PC-3 (cell line): Measurements from ENCODE around the gene EFCC1. TPM values are rescaled to one million over a fixed set of nuclear protein-coding genes. Genes with fewer than 3 reads are reported as not detected.

ENCODE experiments used
- ATAC-seq: fragments of 200-7000 bp; cut with Tn5 transposase; 2 replicates; pipeline ENCODE4 v1.9.1; 2020; ENCODE audit warnings: mild to moderate bottlenecking, moderate library complexity
- BruUV-seq: library from RNA; stranded (reverse); fragments of 400-500 nt; replicated peaks from 2 replicates; lab custom pipeline; 2021; lab: Mats Ljungman, UMichigan
- CTCF ChIA-PET: fragments of 300-600 bp; sonication (Branson Sonifier 250); formaldehyde crosslinking; loops from one replicate; lab custom pipeline; 2022; ENCODE audit warnings: antibody characterized with exemption; lab: Charles Lee
- POLR2A ChIA-PET: fragments of 300-600 bp; sonication (Branson Sonifier 250); formaldehyde crosslinking; loops from one replicate; lab custom pipeline; 2022; ENCODE audit warnings: antibody characterized with exemption; ENCODE audit not compliant: unreplicated experiment; lab: Charles Lee
- DNase-seq: peaks from one replicate; pipeline ENCODE4 v3.0.0-alpha.2; 2015
- H2AFZ ChIP-seq: fragments of 300-600 bp; sonication (generic); 2 replicates; pipeline ENCODE4 v1.6.0; 2016; ENCODE audit warnings: antibody characterized with exemption, low read length
- H3F3A ChIP-seq: fragments of 300-600 bp; sonication (generic); one replicate; pipeline ENCODE4 v1.6.0; 2017; ENCODE audit warnings: antibody characterized with exemption, low read length, control low read depth, mild to moderate bottlenecking; ENCODE audit not compliant: unreplicated experiment
- H3K27ac ChIP-seq: fragments of 300-600 bp; sonication (generic); 2 replicates; pipeline ENCODE4 v1.5.1; 2016; ENCODE audit warnings: mild to moderate bottlenecking, low read length
- H3K27me3 ChIP-seq: fragments of 300-600 bp; sonication (generic); 2 replicates; pipeline ENCODE4 v1.6.1; 2016; ENCODE audit warnings: low read length, mixed read lengths
- H3K36me3 ChIP-seq: fragments of 300-600 bp; sonication (generic); 2 replicates; pipeline ENCODE4 v1.6.1; 2016; ENCODE audit warnings: low read depth, mixed run types, low read length, mixed read lengths
- H3K4me1 ChIP-seq: fragments of 300-600 bp; sonication (generic); 2 replicates; pipeline ENCODE4 v1.5.1; 2016; ENCODE audit warnings: low read length; ENCODE audit not compliant: insufficient read depth
- H3K4me2 ChIP-seq: fragments of 300-600 bp; sonication (generic); 2 replicates; pipeline ENCODE4 v1.6.0; 2016; ENCODE audit warnings: low read length
- H3K4me3 ChIP-seq: fragments of 300-600 bp; sonication (generic); 2 replicates; pipeline ENCODE4 v1.5.1; 2016; ENCODE audit warnings: mild to moderate bottlenecking, low read length, mixed read lengths
- H3K79me2 ChIP-seq: fragments of 300-600 bp; sonication (generic); 2 replicates; pipeline ENCODE4 v1.6.1; 2017; ENCODE audit warnings: low read length, mixed read lengths
- H3K9ac ChIP-seq: fragments of 300-600 bp; sonication (generic); 2 replicates; pipeline ENCODE4 v1.6.0; 2016; ENCODE audit warnings: mild to moderate bottlenecking, low read length
- H3K9me2 ChIP-seq: fragments of 300-600 bp; sonication (generic); replicated peaks from 2 replicates; pipeline ENCODE4 v1.6.1; 2016; ENCODE audit warnings: mixed run types, low read length, mixed read lengths
- H3K9me3 ChIP-seq: fragments of 300-600 bp; sonication (generic); 2 replicates; pipeline ENCODE4 v1.6.1; 2016; ENCODE audit warnings: low read length, mixed read lengths
- H4K20me1 ChIP-seq: fragments of 300-600 bp; sonication (generic); 2 replicates; pipeline ENCODE4 v1.6.1; 2016; ENCODE audit warnings: low read length, mixed read lengths
- CTCF ChIP-seq: fragments of 300-600 bp; sonication (generic); conservative IDR thresholded peaks from 2 replicates; pipeline ENCODE4 v1.5.1; 2017; ENCODE audit warnings: antibody characterized with exemption, low read depth, mild to moderate bottlenecking, low read length
- EZH2 ChIP-seq: fragments of 300-600 bp; sonication (generic); IDR thresholded peaks from one replicate; pipeline ENCODE4 v1.6.1; 2017; ENCODE audit warnings: antibody characterized with exemption, mild to moderate bottlenecking, low read length; ENCODE audit not compliant: unreplicated experiment
- EZH2phosphoT487 ChIP-seq: fragments of 300-600 bp; sonication (generic); IDR thresholded peaks from 2 replicates; pipeline ENCODE4 v1.6.1; 2018; ENCODE audit warnings: mild to moderate bottlenecking, antibody characterized with exemption, low read length, borderline replicate concordance
- intact Hi-C: fragments of 100-400 bp; cut with micrococcal nuclease; formaldehyde crosslinking; loops from 2 replicates; pipeline ENCODE4 v1.9.0; 2023
- total RNA-seq: library from RNA; depleted of rRNA; stranded (reverse); fragments of >200 nt; gene quantifications from 2 replicates; pipeline ENCODE4 v1.2.3, GENCODE V29; 2014

The EFCC1 gene
- total RNA-seq, 1 experiment from 2014 or later: not detected

DNA sequence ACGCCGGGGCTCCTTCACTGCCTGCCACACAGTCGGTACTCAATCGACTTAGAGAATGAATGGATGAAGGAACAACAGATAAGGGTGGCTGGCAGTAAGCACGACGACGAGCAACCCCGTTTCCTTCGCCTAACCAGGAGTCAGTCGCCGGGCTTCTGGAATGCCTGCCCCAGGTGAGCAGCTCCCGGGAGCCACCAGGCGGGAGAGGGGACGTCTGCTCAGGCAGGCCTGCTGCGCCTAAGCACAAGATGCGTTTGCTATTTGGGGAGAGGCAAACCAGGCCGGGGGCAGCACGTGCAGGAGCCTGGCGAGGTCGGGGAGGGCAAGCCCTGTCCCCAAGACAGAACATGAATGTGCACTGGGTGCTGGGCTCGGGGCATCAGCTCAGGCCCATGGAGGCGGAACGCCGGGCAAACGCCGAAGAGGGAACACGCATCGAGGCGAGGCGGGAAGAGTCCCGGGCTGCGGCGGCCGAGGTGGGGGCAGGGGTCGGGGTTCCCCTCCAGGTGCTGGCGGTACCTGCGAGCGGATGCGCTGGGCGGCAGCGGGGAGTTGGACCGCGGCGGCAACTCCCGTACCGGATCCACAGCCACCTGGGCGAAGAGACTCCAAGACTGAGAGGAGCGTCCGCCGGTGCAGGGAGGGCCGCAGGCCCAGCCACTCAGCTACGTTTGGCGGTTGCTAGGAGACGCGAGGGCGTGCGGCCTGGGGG lies 7.5 kb upstream of the EFCC1 start, which contains the start of gene CFAP92:
CFAP92 (minus strand) TSS at position 616 of the 712 bp plus-strand sequence. CDS start 772 bp downstream, outside the sequence.
- intact Hi-C loops: no loop called here
- Histone ChIP-seq H3K36me3 (no peaks in the 10 kb centered on the region), H3K9me3 (no peaks in the 10 kb centered on the region), H3K79me2 (no peaks in the 10 kb centered on the region), H2AFZ (peak within 1 kb of the TSS; percentile 98), H3K9me2 (no peaks in the 10 kb centered on the region), H4K20me1 (no peaks in the 10 kb centered on the region), H3K27ac (no peak within 1 kb of the TSS), H3K4me2 (peak within 1 kb of the TSS; percentile 96), H3K9ac (0 out of 2 replicates have a peak within 1 kb of the TSS, but pooled peaks have one; percentile 35), H3K4me3 (peak within 1 kb of the TSS; percentile 74), H3K4me1 (peaks cover 10% of the 10 kb centered on the region; the same call in 1 of the 2 replicates), H3K27me3 (no peaks in the 10 kb centered on the region), H3F3A (no peaks in the 10 kb centered on the region)
- BruUV-seq: no TSS peak
- peak; percentile 79 for DNase-seq
- ChIA-PET CTCF (interaction anchor here (1.4 kb wide), 1 partner anchor 23 kb away, joined by 7 read pairs; no protein-coding TSS in a partner anchor), POLR2A (no interaction called here)
- ATAC-seq: peak; percentile 98
- TF ChIP-seq CTCF: no peak; the same call in 1 of the 2 replicates
- no peak for TF ChIP-seq EZH2phosphoT487
- no peak for TF ChIP-seq EZH2

- H3K4me2 ChIP-seq: peak overlapping the region; percentile 96
- no peaks in the 10 kb centered on the region for H3K27me3 ChIP-seq
- no peak for ATAC-seq
- no peak overlapping the region for H3K27ac ChIP-seq
- H3K9me3 ChIP-seq: no peaks in the 10 kb centered on the region
- H3K9ac ChIP-seq: no peak overlapping the region
- no peak for DNase-seq
- CTCF ChIA-PET: interaction anchor here (1.4 kb wide), 1 partner anchor 24 kb away, joined by 7 read pairs; no protein-coding TSS in a partner anchor
- BruUV-seq: no TSS peak
- no peaks in the 10 kb centered on the region for H4K20me1 ChIP-seq
- H3F3A ChIP-seq: no peaks in the 10 kb centered on the region
- intact Hi-C loops: no loop called here
- POLR2A ChIA-PET: no interaction called here
- H2AFZ ChIP-seq: peak overlapping the region; percentile 98
- no peaks in the 10 kb centered on the region for H3K9me2 ChIP-seq
- no peaks in the 10 kb centered on the region for H3K79me2 ChIP-seq
- peak overlapping the region; percentile 74 for H3K4me3 ChIP-seq
- no peak for TF ChIP-seq EZH2phosphoT487
- no peak for TF ChIP-seq CTCF
- TF ChIP-seq EZH2: no peak
- no peaks in the 10 kb centered on the region for H3K36me3 ChIP-seq
- H3K4me1 ChIP-seq: peaks cover 10% of the 10 kb centered on the region; the same call in 1 of the 2 replicates
Measured at GRCh38 chr3:128994173-128994512, 7.0 kb upstream of the EFCC1 start.
